CD4-positive, alpha-beta T cell treated with Interleukin-4 for 1 hour (primary cell): ENCODE results near the gene PPRC1.
A peak's percentile ranks its signal among the peaks of the same experiment; 100 is the strongest.

Experiments
- DNase-seq, 2 donors: peaks; one replicate each; pipeline ENCODE4 v3.0.0-alpha.2; 2020 to 2022

PPRC1 gene

GRCh38 chr10:102132563-102133372 lies at the start of gene PPRC1:
PPRC1 (plus strand) TSS chr10:102133040; CDS start chr10:102133069, 29 bp downstream.
- peak; percentile 98 for DNase-seq

DNA sequence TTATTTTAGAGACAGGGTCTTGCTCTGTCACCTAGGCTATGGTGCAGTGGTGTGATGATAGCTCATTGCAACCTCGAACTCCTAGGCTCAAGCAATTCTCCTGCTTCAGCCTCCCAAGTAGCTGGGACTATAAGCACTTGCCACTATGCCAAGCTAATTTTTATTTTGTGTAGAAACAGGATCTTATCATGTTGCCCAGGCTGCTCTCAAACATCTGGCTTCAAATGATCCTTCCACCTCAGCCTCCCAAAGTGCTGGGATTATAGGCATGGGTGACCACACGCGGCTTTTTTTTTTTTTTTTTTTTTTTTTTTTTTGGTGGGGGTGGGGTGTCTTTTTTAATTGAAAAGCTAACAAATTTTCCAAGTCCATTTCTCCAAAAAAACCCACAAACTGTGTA lies 49.3 kb upstream of the PPRC1 start:
- DNase-seq: no peak

DNA sequence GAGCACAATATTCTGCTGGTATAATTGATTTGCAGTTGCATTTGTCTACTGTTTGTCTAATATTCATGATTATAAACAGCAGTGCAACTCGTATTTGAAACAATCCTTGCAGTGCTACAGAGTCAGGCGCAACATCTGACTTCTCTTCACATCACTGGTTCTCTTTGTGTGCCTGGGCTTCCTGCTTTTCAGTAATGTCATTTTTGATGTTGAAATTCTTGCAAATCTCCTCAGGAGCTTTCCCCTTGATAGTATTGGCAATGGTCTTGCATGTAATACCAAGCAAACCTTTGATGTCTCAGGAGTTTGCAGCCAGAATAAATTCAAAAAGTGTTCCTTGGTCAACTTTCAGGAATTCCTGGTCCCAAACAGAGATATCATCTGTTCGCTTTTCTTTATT lies 47.5 kb upstream of the PPRC1 start:
- DNase-seq: no peak

- no peak for DNase-seq
These were observed 46.6 kb upstream of the PPRC1 start for GRCh38 chr10:102086196-102086595.

DNA sequence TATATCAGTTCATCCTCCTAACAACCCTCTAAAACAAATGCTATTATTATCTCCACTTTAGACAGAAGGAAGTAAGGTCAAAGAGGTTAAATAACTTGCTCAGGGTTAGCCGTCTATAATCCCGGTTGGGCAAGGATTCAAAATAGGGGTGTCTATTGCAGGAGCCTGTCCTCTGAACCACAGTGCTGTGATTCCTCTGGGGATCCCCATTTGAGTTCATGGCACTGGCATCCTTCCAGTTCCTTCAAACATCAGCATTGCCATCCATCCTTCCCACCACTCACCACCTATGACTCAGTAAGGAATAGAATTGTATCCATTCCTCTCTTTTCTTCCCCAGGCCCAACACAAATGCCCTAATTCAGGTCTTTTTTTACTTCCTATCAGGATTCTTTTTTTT lies 42.1 kb upstream of the PPRC1 start:
- DNase-seq: no peak

DNA sequence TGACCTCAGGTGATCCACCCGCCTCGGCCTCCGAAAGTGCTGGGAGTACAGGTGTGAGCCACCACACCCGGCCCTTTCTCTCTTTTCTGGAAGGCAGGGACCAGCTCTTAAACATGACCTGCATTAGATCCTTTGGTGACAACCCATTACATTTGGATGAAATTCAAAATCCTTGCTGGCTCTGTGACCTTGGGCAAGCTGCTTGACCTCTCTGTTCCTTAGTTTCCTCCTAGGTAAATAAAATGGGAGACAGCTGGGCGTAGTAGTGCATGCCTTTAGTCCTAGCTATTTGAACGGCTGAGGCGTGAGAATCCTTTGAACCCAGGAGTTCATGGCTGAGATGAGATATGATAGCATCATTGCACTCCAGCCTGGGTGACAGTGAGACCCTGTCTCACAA lies 36.4 kb upstream of the PPRC1 start:
- no peak for DNase-seq

- no peak for DNase-seq
These were observed 31.7 kb upstream of the PPRC1 start for GRCh38 chr10:102101152-102101551.

GRCh38 chr10:102102421-102102820 lies 30.4 kb upstream of the PPRC1 start:
- no peak for DNase-seq

- DNase-seq: no peak
These were observed 25.8 kb upstream of the PPRC1 start for GRCh38 chr10:102106998-102107397.

GRCh38 chr10:102109166-102110116 lies 23.4 kb upstream of the PPRC1 start:
- no peak for DNase-seq

- no peak for DNase-seq
These were observed 21.6 kb upstream of the PPRC1 start for GRCh38 chr10:102111276-102111675.

DNA sequence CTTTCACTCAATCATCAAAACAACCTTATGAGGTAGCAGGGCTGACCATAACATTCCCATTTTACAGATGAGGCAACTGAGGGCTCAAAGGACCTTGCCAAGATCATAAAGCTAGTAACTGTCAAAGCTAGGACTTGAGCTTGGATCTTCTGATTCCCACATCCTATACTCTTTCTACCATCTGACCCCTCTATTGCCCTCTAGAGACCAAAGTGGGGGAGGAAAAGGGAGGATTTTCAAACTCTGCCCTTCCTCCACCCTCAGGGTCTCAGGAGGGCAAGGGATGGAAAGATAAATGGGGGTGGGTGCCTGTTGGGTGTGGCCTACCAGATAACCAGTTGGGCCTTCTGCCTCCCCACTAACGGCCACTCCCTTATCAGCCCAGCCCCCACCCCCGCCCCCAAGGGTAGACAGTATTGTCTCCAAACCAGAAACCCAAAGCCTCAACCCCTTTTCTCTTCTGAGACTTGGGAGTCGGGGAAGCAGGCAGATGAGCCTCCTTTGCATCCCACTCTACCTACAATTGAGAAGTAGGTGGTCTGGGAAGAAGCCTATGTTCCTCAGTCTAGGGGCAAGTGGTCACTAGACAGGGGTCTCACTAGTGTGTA lies 20.5 kb upstream of the PPRC1 start:
- no peak for DNase-seq

- no peak for DNase-seq
These were observed 19.4 kb upstream of the PPRC1 start for GRCh38 chr10:102113261-102113955.

DNA sequence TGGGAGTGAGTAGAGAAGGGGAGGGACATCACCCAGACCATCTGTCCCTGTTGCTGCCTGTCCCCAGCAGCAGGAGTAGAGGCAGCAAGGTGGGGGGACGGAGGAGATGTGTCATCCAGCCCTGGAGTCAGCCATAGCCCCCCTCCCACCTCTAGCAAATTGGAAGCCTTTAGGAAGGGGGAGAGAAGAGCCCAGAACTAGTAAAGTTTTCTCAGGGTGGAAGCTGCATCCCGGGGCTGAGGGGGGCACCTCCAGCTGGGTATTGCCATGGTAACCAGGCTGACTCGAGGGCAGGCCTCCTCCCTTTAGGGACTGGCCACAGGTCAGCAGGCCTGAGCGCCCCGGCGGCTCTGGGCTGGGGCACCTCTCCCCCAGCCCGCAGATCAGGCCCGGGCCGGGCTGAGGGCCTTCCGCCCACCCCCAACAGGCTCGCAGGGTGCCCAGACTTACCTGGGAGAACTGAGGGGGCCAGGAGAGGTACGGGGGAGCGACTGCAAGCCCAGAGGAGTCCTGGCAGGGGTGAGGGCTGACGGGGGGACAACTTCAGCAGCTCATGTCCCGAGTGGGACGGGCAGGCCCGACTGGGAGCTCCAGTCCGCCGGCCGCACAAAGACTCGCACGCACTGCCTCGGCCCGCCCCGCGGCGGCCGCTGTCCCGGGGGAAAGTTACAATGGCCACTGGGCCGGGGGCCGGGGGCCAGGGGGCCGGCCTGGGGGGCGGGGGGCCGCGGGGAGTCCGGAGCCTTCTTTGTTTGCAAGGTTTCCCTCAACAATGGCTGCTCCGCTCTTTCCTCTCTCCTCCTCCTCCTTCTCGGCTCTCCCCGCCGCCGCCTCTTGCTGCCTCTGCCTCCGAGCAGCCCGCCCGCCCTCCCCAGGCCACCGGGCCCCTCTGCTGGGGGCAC lies 18.6 kb upstream of the PPRC1 start:
- DNase-seq: no peak

GRCh38 chr10:102114861-102115618 lies 17.8 kb upstream of the PPRC1 start:
- peak; percentile 77 to 82 for DNase-seq

GRCh38 chr10:102115775-102116174 lies 17.1 kb upstream of the PPRC1 start:
- peak in 1 of 2 donors; percentile 37 for DNase-seq

- no peak for DNase-seq
These were observed 16.2 kb upstream of the PPRC1 start for GRCh38 chr10:102116656-102117055.

DNA sequence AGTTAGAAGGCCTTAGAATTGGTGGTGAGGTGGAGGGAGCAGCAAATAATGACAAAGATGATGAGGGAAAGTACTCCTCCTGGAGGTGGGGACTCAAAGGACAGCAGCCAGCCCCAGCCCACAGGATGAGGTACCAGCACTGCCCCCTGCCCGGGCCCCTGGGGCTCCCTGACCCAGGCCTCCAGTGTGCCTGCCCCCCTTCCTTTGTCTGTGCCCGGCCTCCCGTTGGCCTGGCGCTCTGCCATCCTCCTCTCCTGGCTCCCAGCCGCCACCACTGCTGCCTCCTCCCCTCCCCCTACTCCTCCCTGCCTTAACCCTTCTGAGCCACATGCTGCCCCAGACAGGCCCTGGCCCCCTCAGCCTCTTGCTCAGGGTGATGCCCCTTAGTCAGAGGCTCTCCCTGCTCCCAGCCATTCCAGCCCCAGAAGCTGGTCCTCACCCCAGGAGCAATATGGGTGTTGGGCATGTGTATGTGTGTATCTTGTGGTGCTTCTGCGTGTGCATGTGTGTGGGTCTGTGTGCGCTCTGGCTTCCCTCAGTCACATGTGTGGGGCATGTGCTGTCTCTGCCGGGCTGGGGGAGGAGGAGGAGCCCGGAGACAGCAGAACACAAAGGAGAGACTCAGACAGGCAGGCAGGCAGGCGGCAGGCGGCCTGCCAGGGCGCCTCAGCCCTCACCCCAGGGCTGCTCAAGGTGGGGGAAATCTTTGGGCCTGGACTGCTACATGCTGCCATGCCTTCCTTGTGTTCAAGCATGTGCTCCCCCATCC lies 15.3 kb upstream of the PPRC1 start:
- DNase-seq: peak; percentile 65

- peak in 1 of 2 donors; percentile 45 for DNase-seq
These were observed 14.0 kb upstream of the PPRC1 start for GRCh38 chr10:102118867-102119266.
